ENCODE measurements around the gene TM6SF1. TPM values are rescaled to one million over a fixed set of nuclear protein-coding genes. Genes with fewer than 3 reads are reported as not detected.

The TM6SF1 gene
- total and polyA plus RNA-seq, 2 of the 8 experiments (the other 6 are each of a cell fraction or from before 2014, with no cell fraction given) = 0.74 to 1.0 TPM

- peaks cover 3 to 23% (median 9%) of the 10 kb centered on the region in 4 experiments; a peak in 6 of 7 replicates for H3K4me1 ChIP-seq (replicated peaks in 1 of 4; ENCODE audit: control insufficient read depth in 3 of 4, insufficient read depth in 4 of 4, low read length in 3 of 4)
- CTCF ChIA-PET (ENCODE audit: partially characterized antibody) = interaction anchor here (0.5 to 2.4 kb wide), 3 partner anchors 52 to 1922 kb away, joined by 3 to 10 read pairs (median 4); partner anchors contain the start of gene C15orf40
- H3K27me3 ChIP-seq (replicated peaks in 1 of 4; ENCODE audit: control insufficient read depth in 3 of 4, extremely low read depth in 1 of 4, insufficient read depth in 3 of 4, low read length in 3 of 4) = no peaks in the 10 kb centered on the region
- H3K4me3 ChIP-seq (ENCODE audit: extremely low read depth in 1 of 4, insufficient read depth in 2 of 4, low read depth in 3 of 4, low read length in 4 of 4) = peak overlapping the region in 1 of 4 experiments; percentile 93; a peak in 2 of 8 replicates
- H3K4ac ChIP-seq (replicated peaks; ENCODE audit: insufficient read length, low read depth, low read length) = no peak overlapping the region
- no peak overlapping the region for H3K23ac ChIP-seq (ENCODE audit: insufficient read length)
- no peak overlapping the region for H2BK15ac ChIP-seq (ENCODE audit: low read length)
- FAIRE-seq (no peak), DNase-seq (ENCODE audit: low read depth in 1 of 2, low spot score in 2 of 2) (no peak)
- no peak overlapping the region for H3K9ac ChIP-seq (replicated peaks in 1 of 4; ENCODE audit: extremely low read depth in 1 of 4, low read depth in 3 of 4, low read length in 3 of 4)
- no peak overlapping the region for H2BK12ac ChIP-seq (ENCODE audit: low read depth, low read length)
- no peak overlapping the region for H2BK5ac ChIP-seq (ENCODE audit: low read depth, low read length)
- peak overlapping the region; percentile 46 to 58 for H3K4me2 ChIP-seq (ENCODE audit: insufficient read depth in 1 of 2, low read depth in 2 of 2, low read length in 2 of 2)
- no peak overlapping the region for H2AFZ ChIP-seq (ENCODE audit: low read length)
- H4K20me1 ChIP-seq (replicated peaks in 1 of 2; ENCODE audit: control insufficient read depth in 1 of 2, insufficient read depth in 2 of 2, low read length in 2 of 2) = peaks cover 8 to 12% of the 10 kb centered on the region in 2 experiments
- no peak overlapping the region for H4K8ac ChIP-seq (ENCODE audit: extremely low read depth, insufficient read depth, low read length)
- no peak overlapping the region for H4K91ac ChIP-seq (replicated peaks; ENCODE audit: insufficient read length, low read length)
- H3K14ac ChIP-seq (ENCODE audit: insufficient read length) = no peak overlapping the region
- no peak overlapping the region for H3K27ac ChIP-seq (ENCODE audit: low read depth, low read length)
- POLR2A ChIA-PET (ENCODE audit: partially characterized antibody) = no interaction called here
- H4K5ac ChIP-seq (ENCODE audit: insufficient read length, low read depth, low read length) = no peak overlapping the region
- H2AK5ac ChIP-seq (ENCODE audit: low read depth, low read length) = no peak overlapping the region
- whole genome bisulfite sequencing, 2 experiments (ENCODE audit: extremely low coverage in 1 of 2, insufficient coverage in 1 of 2, insufficient read length in 1 of 2, insufficient replicate concordance in 2 of 2, low coverage in 1 of 2, low lambda C conversion rate in 2 of 2, missing lambda C conversion rate in 1 of 2) = 83% methylated on average over 4 of the region's 4 CpGs; no CpG with 5 or more reads in 1 of the 2 experiments
- no peak overlapping the region for H3K18ac ChIP-seq (ENCODE audit: extremely low read depth, low read length)
- no peak overlapping the region for H2BK120ac ChIP-seq (replicated peaks; ENCODE audit: low read depth, low read length)
- H3K56ac ChIP-seq (replicated peaks; ENCODE audit: insufficient read length, low read depth, low read length) = no peak overlapping the region
- 0 out of 2 replicates have a peak, but pooled peaks cover 3% of the 10 kb centered on the region for H3K79me1 ChIP-seq (ENCODE audit: low read depth, low read length)
- H3K36me3 ChIP-seq (ENCODE audit: control insufficient read depth in 2 of 4, insufficient read depth in 4 of 4, low read length in 3 of 4) = peaks cover 0 to 7% (median 0%) of the 10 kb centered on the region in 4 experiments; a peak in 3 of 8 replicates
- no peaks in the 10 kb centered on the region for H3K9me3 ChIP-seq (ENCODE audit: insufficient read depth in 2 of 2, low read depth in 1 of 2, low read length in 1 of 2)
- no peaks in the 10 kb centered on the region; the same call in 1 of the 2 replicates for H3K23me2 ChIP-seq (ENCODE audit: low read depth, low read length)
- H2BK20ac ChIP-seq (ENCODE audit: low read length) = no peak overlapping the region
- H3K79me2 ChIP-seq (ENCODE audit: control insufficient read depth in 1 of 2, insufficient read depth in 2 of 2, low read length in 2 of 2) = peaks cover 21 to 78% of the 10 kb centered on the region in 2 experiments
- TF ChIP-seq POLR2AphosphoS5 (IDR thresholded peaks at IDR 0.05; ENCODE audit: low read depth, low read length) (no peak), TAF1 (IDR thresholded peaks at IDR 0.05; ENCODE audit: low read depth, low read length) (no peak), SP1 (IDR thresholded peaks at IDR 0.05; ENCODE audit: low read depth, low read length) (no peak), SUZ12 (IDR thresholded peaks at IDR 0.05; ENCODE audit: low read length) (no peak), CEBPB (IDR thresholded peaks at IDR 0.05; ENCODE audit: low read depth, low read length) (no peak), CBX8 (IDR thresholded peaks at IDR 0.05; ENCODE audit: borderline replicate concordance, low read depth, low read length) (no peak), BACH1 (IDR thresholded peaks at IDR 0.05; ENCODE audit: low read length) (no peak), EGR1 (IDR thresholded peaks at IDR 0.05; ENCODE audit: borderline replicate concordance, low read depth, low read length) (no peak), JUN (IDR thresholded peaks at IDR 0.05; ENCODE audit: low read depth, low read length) (no peak), ATF3 (IDR thresholded peaks at IDR 0.05; ENCODE audit: insufficient read depth, low read depth, low read length) (no peak), HDAC6 (IDR thresholded peaks at IDR 0.05; ENCODE audit: low read depth, low read length) (no peak), BCL11A (IDR thresholded peaks at IDR 0.05; ENCODE audit: low read depth in 2 of 2, low read length in 2 of 2) (no peak), TAF7 (optimal IDR thresholded peaks at IDR 0.05; ENCODE audit: borderline replicate concordance, low read depth, low read length) (no peak), TBP (IDR thresholded peaks at IDR 0.05; ENCODE audit: low read depth, low read length) (no peak), RXRA (IDR thresholded peaks at IDR 0.05; ENCODE audit: insufficient read depth, low read depth, low read length) (no peak)
These were observed 43.9 kb upstream of the TM6SF1 start for GRCh38 chr15:83063551-83063950.

Data from H1 (cell line).